ENCODE measurements around the gene MARCHF10.

MARCHF10 gene

DNA sequence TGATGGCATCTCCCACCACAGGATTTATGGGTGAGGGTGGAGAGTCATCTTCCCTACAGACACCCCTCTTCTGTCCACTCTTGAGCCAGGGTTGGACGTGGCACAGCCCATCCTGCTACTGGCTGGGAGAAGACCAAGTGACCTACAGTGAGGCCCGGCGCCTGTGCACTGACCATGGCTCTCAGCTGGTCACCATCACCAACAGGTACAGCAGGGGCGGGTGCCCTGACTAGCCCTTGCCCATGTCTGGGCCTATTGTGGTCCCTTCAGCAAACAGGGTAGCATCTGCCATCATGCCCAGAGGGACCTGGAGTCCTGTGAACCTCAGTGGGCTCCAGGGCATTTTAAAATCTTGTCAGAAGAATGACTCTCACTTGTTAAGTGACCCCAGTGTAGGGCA, 132.4 kb downstream of the MARCHF10 start:
- no peak for DNase-seq

DNA sequence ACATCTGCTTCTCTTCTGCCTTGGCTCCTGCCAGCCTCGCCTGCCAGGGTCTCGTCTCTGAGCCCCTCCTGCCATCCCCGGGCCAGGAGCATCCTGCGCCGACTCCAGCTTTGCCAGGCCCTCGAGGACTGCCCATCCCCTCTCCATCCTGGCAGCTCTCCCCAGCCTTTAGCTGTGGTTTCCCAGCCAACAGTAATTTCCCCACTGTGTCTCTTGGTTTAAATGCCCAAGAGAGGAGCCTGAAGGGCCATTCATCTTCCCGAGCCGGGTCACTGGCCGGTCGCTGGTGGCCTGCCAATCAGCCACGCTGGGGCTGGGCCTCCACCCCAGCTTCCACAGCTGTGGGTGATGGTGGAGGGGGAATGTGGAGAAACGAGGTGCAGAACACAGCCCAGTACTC, 132.9 kb downstream of the MARCHF10 start:
- DNase-seq: no peak

GRCh38 chr17:62674841-62675240, 133.3 kb downstream of the MARCHF10 start:
- no peak for DNase-seq

DNA sequence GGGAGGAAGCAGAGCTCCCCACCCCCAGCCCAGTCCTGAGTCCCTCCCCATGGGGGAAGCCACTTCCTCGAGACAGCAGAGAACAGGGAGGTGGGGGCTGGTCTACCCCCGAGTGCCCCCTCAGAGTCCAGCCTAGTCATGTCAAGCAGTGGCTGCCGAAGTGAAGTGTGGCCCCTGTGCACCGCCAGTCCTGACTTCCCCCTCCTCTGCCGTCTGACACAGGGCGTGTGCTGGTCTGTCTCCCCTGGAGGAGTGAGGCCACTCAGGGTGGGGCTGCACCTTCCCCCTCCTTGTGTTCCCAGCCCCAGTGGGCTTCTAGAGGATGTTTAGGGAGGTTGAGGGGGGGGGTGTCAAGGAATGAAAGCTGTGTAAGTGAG, 133.8 kb downstream of the MARCHF10 start:
- DNase-seq: no peak

GRCh38 chr17:62673614-62674362, 134.3 kb downstream of the MARCHF10 start:
- no peak for DNase-seq

GRCh38 chr17:62672957-62673356, 135.2 kb downstream of the MARCHF10 start:
- DNase-seq: no peak

DNA sequence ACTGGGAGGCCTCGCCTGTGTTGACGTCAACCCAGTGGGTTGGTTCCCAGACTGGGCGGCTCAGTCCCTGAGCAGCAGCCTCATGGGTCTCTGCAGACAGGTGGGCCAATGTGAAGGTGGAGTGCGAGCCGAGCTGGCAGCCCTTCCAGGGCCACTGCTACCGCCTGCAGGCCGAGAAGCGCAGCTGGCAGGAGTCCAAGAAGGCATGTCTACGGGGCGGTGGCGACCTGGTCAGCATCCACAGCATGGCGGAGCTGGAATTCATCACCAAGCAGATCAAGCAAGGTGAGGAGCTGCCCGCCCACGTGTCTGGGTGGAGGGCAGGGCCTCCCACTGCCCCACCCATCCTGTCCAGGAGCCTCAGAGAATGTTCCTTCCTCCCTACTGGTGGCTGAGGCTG, 136.6 kb downstream of the MARCHF10 start:
- no peak for DNase-seq

DNA sequence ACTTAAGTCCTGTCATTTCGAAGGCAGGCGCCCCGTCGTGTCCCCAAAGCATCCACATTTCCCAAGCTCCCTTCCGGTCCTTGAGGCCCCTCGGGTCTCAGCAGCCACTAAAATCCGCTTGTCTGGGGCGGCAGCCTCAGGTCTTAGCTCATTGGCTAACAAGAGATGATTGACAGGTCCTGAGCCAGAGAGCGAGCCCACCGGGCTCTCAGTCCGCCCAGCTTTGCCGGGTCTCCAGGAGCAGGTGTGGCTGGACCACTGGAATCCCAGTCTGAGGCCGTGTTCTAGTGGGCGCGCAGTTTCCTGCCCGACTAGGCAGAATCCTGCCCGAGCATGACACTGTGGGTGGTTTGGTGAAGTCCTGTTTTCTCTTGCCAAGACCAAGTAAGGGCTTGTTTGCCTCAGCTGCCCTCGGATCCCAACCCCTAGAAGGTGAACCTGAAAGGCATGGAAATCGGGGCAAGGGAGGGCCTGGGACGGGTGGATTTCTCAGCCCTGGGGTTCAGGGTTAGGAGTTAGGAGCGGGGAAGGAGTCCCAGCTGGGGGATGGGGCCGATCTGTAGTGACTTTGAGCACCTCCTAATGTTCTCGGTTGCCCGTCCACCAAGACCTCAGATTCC, 137.8 kb downstream of the MARCHF10 start:
- no peak for DNase-seq

GRCh38 chr17:62668091-62668804, 139.9 kb downstream of the MARCHF10 start:
- DNase-seq: no peak

DNA sequence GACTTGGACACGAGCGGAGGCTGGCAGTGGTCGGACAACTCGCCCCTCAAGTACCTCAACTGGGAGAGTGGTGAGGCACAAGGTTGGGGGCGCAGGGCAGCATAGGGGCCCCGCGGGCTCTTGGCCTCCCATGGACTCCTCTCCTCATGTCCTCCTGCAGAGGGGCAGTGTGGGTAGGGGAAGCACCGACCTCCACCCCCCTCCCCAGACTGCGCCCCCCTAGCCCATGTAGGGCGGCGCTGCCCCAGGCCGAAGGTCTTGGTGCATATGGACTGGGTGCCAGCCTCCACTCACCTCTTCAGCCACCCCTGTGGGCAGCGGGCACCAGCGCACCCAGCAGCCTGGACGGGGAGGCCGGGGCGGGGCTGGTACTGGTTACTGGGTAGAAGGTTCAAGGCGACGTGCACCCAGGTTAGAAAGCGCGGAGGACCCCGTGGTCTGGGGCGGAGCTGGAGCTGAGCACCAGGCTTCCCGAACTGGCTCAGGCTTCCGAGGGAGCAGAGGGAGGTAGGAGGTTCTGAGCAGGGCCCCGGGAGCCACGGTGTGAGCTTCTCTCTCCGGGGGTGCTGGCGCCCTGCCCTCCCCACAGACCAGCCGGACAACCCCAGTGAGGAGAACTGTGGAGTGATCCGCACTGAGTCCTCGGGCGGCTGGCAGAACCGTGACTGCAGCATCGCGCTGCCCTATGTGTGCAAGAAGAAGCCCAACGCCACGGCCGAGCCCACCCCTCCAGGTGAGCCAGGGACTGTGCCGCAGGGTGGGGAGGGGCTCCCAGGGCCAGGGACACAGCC, 141.1 kb downstream of the MARCHF10 start:
- no peak for DNase-seq

DNA sequence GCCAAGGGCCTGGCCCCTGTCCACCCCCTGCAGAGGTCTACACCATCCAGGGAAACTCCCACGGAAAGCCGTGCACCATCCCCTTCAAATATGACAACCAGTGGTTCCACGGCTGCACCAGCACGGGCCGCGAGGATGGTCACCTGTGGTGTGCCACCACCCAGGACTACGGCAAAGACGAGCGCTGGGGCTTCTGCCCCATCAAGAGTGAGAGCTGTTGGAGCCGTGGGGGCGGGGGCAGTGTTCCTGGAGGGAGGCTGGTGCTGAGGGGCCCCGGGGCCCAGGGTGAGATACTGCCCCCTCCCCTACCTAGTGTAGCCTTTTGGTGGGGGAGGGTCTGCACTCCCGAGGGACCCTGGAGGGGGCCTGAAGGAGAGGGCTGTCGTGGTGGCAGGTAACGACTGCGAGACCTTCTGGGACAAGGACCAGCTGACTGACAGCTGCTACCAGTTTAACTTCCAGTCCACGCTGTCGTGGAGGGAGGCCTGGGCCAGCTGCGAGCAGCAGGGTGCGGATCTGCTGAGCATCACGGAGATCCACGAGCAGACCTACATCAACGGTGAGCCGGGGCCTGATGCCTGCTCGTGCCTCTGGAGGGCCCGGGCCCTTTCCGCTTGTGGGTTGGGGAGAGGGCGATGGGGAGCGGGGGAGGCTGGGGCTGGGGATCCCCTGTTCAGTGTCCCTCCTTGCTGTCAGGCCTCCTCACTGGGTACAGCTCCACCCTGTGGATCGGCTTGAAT, 141.9 kb downstream of the MARCHF10 start:
- no peak for DNase-seq

- no peak for DNase-seq
These were observed 142.5 kb downstream of the MARCHF10 start for GRCh38 chr17:62665599-62665998.

DNA sequence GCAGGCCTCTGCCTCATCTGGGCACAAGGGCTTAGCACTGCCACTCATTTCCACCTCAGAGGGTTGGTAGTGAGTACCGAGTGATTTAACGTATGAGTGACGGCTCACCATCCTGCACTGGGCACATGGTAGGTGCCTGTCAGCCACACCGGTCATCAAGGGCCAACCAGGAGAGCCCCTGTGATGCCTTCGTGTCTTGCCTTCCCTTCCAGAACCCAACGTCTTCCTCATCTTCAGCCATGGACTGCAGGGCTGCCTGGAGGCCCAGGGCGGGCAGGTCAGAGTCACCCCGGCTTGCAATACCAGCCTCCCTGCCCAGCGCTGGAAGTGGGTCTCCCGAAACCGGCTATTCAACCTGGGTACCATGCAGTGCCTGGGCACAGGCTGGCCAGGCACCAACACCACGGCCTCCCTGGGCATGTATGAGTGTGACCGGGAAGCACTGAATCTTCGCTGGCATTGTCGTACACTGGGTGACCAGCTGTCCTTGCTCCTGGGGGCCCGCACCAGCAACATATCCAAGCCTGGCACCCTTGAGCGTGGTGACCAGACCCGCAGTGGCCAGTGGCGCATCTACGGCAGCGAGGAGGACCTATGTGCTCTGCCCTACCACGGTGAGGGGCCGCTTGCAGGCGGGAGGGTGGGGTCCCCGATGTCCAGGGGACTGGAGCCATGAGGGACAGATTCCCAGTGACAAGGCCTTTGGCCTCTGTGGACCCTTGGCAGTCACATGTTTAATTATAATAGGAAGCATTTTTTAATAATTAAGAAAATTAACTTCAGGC, 143.6 kb downstream of the MARCHF10 start:
- DNase-seq: no peak

DNA sequence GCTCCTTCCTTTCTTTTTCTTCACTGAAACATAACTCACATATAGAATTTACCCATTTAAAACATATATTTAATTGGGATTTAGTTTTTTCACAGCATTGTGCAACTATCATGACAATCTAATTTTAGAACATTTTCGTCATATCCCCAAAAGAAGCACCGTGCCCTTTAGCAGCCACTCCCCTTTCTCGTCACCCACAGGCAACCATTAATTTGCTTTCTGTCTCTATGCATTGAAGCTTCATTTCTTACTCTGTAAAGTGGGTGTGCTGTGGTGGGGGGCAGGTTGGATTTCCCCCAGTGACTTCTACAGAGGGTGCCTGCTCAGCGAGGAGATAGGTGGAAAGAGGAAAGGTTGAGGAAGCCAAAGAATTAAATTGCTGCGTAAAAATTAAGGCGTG, 144.8 kb downstream of the MARCHF10 start:
- no peak for DNase-seq

DNA sequence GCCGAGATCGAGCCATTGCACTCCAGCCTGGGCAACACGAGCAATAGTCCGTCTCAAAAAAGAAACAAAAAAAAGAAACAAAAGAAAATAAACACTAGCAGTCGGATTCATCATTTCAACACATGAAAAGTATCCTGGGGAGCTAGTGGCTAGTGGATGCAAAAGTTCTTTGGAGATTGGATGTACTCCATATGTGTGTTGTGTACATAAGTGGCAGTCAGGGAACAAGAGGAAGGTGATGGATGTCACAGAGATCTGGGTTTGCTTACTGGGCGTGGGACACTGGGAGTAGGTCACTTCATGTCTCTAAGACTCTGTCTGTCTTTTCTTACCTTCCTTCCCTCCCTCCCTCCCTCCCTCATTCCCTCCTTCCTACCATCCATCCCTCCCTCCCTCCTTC, 145.3 kb downstream of the MARCHF10 start:
- DNase-seq: no peak

DNA sequence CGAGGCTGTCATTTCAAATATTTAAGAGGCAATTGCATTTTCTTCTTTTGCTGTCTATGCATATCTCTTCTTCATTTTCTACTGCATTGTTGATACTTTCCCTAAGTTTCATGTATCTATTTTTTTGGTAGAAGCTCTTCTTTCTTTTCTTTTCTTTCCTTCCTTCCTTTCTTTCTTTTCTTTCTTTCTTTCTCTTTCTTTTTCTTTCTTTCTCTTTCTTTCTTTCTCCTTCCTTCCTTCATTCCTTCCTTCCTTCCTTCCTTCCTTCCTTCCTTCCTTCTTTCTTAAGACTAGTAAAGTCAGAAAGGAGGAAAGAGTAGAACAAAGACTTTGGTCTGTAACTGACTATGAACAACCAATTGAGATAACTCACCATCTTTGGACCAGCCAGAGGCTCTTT, 146.8 kb downstream of the MARCHF10 start:
- no peak for DNase-seq

- no peak for DNase-seq
These were observed 147.4 kb downstream of the MARCHF10 start for GRCh38 chr17:62660629-62661118.

DNA sequence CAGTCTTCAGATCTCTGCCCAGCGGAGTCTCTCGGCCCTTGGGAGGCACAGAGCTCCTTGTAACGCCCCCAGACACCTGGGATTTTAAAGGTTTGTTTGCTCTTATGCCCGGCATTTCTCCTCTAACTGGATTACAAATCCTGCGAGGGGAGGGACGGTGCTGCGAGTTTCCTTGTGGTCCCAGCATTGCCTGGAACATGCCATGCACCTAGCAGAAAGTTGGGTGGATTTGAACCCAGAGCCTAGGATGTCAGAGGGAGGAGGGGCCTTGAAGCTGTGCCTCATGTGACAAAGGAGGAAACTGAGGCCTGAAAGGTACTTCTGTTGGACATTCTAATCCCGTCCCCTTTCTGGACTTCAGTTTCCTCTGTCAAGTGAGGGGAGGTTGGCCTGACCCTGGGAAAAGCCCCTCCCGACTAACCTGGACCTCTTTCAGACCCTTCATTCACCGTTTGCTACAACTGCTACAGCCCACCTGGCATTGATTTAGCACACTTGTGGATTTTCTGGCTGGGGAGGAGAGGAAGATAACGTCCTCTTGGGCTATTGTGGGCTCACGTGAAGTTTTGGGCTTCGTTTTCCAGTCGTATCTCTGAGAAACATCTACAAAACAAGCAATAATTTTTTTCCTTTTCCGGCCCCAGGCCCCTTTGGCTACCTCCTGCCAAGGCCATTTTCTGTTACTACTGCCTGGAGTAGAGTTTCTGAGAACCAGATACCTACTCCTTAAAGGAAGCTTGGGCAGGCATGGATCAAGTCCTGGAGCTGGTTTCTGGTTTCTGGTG, 149.8 kb downstream of the MARCHF10 start:
- DNase-seq: no peak

DNA sequence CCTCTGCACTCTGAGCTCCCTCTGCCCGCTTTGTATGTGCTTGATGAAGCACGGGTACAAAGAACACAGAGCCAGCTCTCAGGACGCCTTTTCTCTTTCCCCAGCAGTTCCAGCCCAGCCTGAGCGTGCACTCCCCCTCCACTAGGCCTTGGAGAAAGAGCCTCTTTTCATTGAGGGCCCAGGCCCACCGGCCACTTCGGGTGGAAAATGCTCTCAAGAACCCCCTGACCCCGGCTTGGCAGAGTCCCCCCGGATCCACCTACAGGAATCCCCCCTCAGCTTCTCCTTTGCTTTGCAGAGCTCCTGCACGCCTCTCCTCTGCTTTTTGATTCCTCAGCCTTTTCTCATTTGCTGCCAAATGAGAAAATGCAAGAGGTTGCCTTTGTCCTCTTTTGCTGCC, 150.4 kb downstream of the MARCHF10 start:
- DNase-seq: no peak

- no peak for DNase-seq
These were observed 150.9 kb downstream of the MARCHF10 start for GRCh38 chr17:62657145-62657665.

DNA sequence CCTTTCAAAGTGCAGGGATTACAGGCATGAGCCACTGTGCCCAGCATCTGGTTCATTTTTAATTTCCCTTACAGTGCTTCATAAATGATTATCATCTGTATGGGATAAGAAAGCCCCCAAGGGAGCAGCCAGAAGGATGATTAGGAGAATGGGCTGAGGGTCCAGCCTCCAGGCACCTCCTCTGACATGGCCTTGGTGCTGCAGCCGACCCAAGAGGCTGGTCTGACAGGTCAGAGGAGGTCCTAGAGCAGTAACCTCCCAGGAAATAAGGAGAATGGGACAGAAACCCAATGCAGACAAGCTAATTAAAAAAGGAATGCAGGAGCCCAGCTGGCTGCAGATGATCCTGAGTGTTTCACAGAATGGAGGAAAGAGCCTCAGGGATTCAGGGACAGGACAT, 151.7 kb downstream of the MARCHF10 start:
- DNase-seq: no peak
